Mesenchymal stem cell (in vitro differentiated cells and primary cell): ENCODE measurements around the gene SCUBE3.

Experiments used
- DNase-seq: peaks from one replicate; pipeline ENCODE4 v3.0.0-alpha.2; 2013
- H2AFZ ChIP-seq: one replicate; pipeline ENCODE4 v1.6.1; 2013; ENCODE audit warnings: low read depth, mild to moderate bottlenecking, control low read depth, inconsistent platforms, low read length, moderate library complexity
- H2AK5ac ChIP-seq: 2 replicates; pipeline ENCODE4 v1.6.1; 2013; ENCODE audit warnings: low read length, moderate library complexity, mild to moderate bottlenecking, inconsistent platforms; ENCODE audit not compliant: severe bottlenecking
- H2BK120ac ChIP-seq: one replicate; pipeline ENCODE4 v1.6.1; 2013; ENCODE audit warnings: low read depth, mild to moderate bottlenecking, inconsistent platforms, low read length, moderate library complexity
- H2BK12ac ChIP-seq, 2 experiments: one replicate each; pipeline ENCODE4 v1.6.1; 2013; ENCODE audit warnings: inconsistent platforms in 2 of 2, low read length in 2 of 2, mild to moderate bottlenecking in 2 of 2, moderate library complexity in 2 of 2, control low read depth in 1 of 2
- H2BK15ac ChIP-seq: one replicate; pipeline ENCODE4 v1.6.1; 2013; ENCODE audit warnings: mild to moderate bottlenecking, low read depth, inconsistent platforms; ENCODE audit not compliant: poor library complexity, severe bottlenecking
- H2BK5ac ChIP-seq: 2 replicates; pipeline ENCODE4 v1.6.1; 2013; ENCODE audit warnings: low read depth, mild to moderate bottlenecking, low read length, control low read depth, inconsistent platforms; ENCODE audit not compliant: poor library complexity, severe bottlenecking
- H3K14ac ChIP-seq, 2 experiments: one replicate each; pipeline ENCODE4 v1.6.1; 2013; ENCODE audit warnings: inconsistent platforms in 2 of 2, low read length in 2 of 2, control low read depth in 1 of 2, mild to moderate bottlenecking in 1 of 2, moderate library complexity in 1 of 2
- H3K18ac ChIP-seq, 2 experiments: one replicate each; pipeline ENCODE4 v1.6.1; 2013; ENCODE audit warnings: inconsistent platforms in 2 of 2, low read length in 2 of 2, control low read depth in 1 of 2, low read depth in 1 of 2, mild to moderate bottlenecking in 1 of 2
- H3K23ac ChIP-seq, 2 experiments: one replicate each; pipeline ENCODE4 v1.6.1; 2013; ENCODE audit warnings: inconsistent platforms in 2 of 2, low read length in 2 of 2, mild to moderate bottlenecking in 2 of 2, moderate library complexity in 2 of 2, control low read depth in 1 of 2
- H3K27ac ChIP-seq: 2 replicates; pipeline ENCODE4 v1.5.1; 2013; ENCODE audit warnings: mild to moderate bottlenecking, moderate library complexity, low read length, control low read depth, inconsistent platforms; ENCODE audit not compliant: poor library complexity, severe bottlenecking
- H3K27me3 ChIP-seq, 2 experiments: 2 replicates each; pipeline versions ENCODE4 v1.6.1 to v1.7.0; 2013; ENCODE audit warnings: low read length in 2 of 2, mild to moderate bottlenecking in 2 of 2, moderate library complexity in 2 of 2, control low read depth in 1 of 2, inconsistent platforms in 1 of 2; ENCODE audit not compliant: control insufficient read depth in 1 of 2, insufficient read depth in 1 of 2
- H3K36me3 ChIP-seq, 2 experiments: 2 replicates each; pipeline versions ENCODE4 v1.6.1 to v1.7.0; 2013; ENCODE audit warnings: low read length in 2 of 2, control low read depth in 1 of 2, inconsistent platforms in 1 of 2, low read depth in 1 of 2, mild to moderate bottlenecking in 1 of 2; ENCODE audit not compliant: insufficient read depth in 2 of 2, control insufficient read depth in 1 of 2
- H3K4ac ChIP-seq, 2 experiments: one replicate each; pipeline ENCODE4 v1.6.1; 2013; ENCODE audit warnings: inconsistent platforms in 2 of 2, low read length in 2 of 2, mild to moderate bottlenecking in 2 of 2, moderate library complexity in 2 of 2, control low read depth in 1 of 2, low read depth in 1 of 2
- H3K4me1 ChIP-seq: 2 replicates; pipeline ENCODE4 v1.6.1; 2013; ENCODE audit warnings: low read depth, low read length, control low read depth; ENCODE audit not compliant: control insufficient read depth, insufficient read depth
- H3K4me2 ChIP-seq: 2 replicates; pipeline ENCODE4 v1.6.1; 2013; ENCODE audit warnings: low read length, mild to moderate bottlenecking, inconsistent platforms; ENCODE audit not compliant: poor library complexity, severe bottlenecking
- H3K4me3 ChIP-seq, 2 experiments: 2 replicates each; pipeline versions ENCODE4 v1.5.1 to v1.7.0; 2013; ENCODE audit warnings: low read length in 2 of 2, mild to moderate bottlenecking in 2 of 2, control low read depth in 1 of 2, low read depth in 1 of 2; ENCODE audit not compliant: insufficient read depth in 1 of 2
- H3K79me1 ChIP-seq: replicated peaks from 2 replicates; pipeline ENCODE4 v1.6.1; 2013; ENCODE audit warnings: mild to moderate bottlenecking, control low read depth, low read length, inconsistent platforms; ENCODE audit not compliant: poor library complexity, severe bottlenecking
- H3K9ac ChIP-seq: 2 replicates; pipeline ENCODE4 v1.7.0; 2013; ENCODE audit warnings: mild to moderate bottlenecking, low read length, moderate library complexity
- H3K9me3 ChIP-seq: 2 replicates; pipeline ENCODE4 v1.7.0; 2013; ENCODE audit warnings: mild to moderate bottlenecking, low read length; ENCODE audit not compliant: control insufficient read depth
- H4K8ac ChIP-seq: one replicate; pipeline ENCODE4 v1.6.1; 2013; ENCODE audit warnings: inconsistent platforms, mild to moderate bottlenecking, low read length, moderate library complexity
- H4K91ac ChIP-seq: one replicate; pipeline ENCODE4 v1.6.1; 2013; ENCODE audit warnings: mild to moderate bottlenecking, low read length, inconsistent platforms
- WGBS: methylation state at CpG from one replicate; pipeline ENCODE4 v1.1.7; 2013; ENCODE audit warnings: mixed read lengths; 5-methylcytosine and 5-hydroxymethylcytosine counted together

The SCUBE3 gene

GRCh38 chr6:35260591-35261570 is 47.1 kb downstream of the SCUBE3 start:
- DNase-seq = no peak
- Histone ChIP-seq H3K4ac (no peak overlapping the region), H3K14ac (no peak overlapping the region), H3K4me3 (peak overlapping the region in 1 of 2 experiments; percentile 99), H4K8ac (peak overlapping the region; percentile 27), H3K4me1 (peaks cover 5% of the 10 kb centered on the region), H3K27ac (peak overlapping the region; percentile 18), H2BK15ac (no peak overlapping the region), H3K79me1 (peaks cover 23% of the 10 kb centered on the region), H2BK120ac (no peak overlapping the region), H3K36me3 (peaks cover 0 to 3% of the 10 kb centered on the region in 2 experiments), H3K23ac (no peak overlapping the region), H3K9ac (peak overlapping the region; percentile 98), H2BK12ac (peak overlapping the region in 1 of 2 experiments; percentile 62), H2BK5ac (no peak overlapping the region), H2AK5ac (no peak overlapping the region), H3K18ac (peak overlapping the region in 1 of 2 experiments; percentile 98), H3K27me3 (no peaks in the 10 kb centered on the region), H3K4me2 (peak overlapping the region; percentile 95), H2AFZ (no peak overlapping the region), H3K9me3 (no peaks in the 10 kb centered on the region), H4K91ac (peak overlapping the region; percentile 99)
- 90% methylated on average over 4 of the region's 6 CpGs for WGBS

DNA sequence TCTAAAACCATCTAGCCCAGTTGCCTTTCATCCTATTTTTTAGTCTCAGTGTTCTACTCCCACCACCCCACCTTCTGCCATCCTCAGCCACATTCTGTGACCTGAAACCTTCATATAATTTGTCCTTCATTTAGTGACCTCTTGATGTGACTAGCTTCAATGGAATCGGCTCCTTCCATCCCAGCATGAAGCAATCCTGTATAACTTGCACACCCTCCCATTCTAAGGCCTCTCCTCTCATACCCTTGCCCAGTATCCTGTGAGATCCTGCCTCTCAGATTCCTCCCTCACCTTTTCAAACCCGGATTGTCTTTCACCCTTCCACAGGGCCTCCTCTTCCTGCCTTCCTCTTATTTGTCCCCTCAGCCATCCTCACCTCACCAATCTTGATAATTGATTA is 48.8 kb downstream of the SCUBE3 start:
- H3K18ac ChIP-seq = no peak overlapping the region
- no peak overlapping the region for H3K4ac ChIP-seq
- no peak overlapping the region for H2BK5ac ChIP-seq
- peaks cover 0 to 2% of the 10 kb centered on the region in 2 experiments for H3K36me3 ChIP-seq
- H2AK5ac ChIP-seq = no peak overlapping the region
- H4K91ac ChIP-seq = no peak overlapping the region
- H3K27me3 ChIP-seq = no peaks in the 10 kb centered on the region
- no peaks in the 10 kb centered on the region for H3K9me3 ChIP-seq
- peak; percentile 39 for DNase-seq
- H3K14ac ChIP-seq = no peak overlapping the region
- no peak overlapping the region for H2BK15ac ChIP-seq
- peaks cover 5% of the 10 kb centered on the region for H3K4me1 ChIP-seq
- no peak overlapping the region for H4K8ac ChIP-seq
- 94% methylated on average over 1 of the region's 2 CpGs for WGBS
- H3K79me1 ChIP-seq = peaks cover 20% of the 10 kb centered on the region
- no peak overlapping the region for H3K4me2 ChIP-seq
- no peak overlapping the region for H3K9ac ChIP-seq
- H3K4me3 ChIP-seq = no peak overlapping the region
- no peak overlapping the region for H3K27ac ChIP-seq
- no peak overlapping the region for H2BK120ac ChIP-seq
- no peak overlapping the region for H3K23ac ChIP-seq
- no peak overlapping the region for H2AFZ ChIP-seq
- H2BK12ac ChIP-seq = no peak overlapping the region

DNA sequence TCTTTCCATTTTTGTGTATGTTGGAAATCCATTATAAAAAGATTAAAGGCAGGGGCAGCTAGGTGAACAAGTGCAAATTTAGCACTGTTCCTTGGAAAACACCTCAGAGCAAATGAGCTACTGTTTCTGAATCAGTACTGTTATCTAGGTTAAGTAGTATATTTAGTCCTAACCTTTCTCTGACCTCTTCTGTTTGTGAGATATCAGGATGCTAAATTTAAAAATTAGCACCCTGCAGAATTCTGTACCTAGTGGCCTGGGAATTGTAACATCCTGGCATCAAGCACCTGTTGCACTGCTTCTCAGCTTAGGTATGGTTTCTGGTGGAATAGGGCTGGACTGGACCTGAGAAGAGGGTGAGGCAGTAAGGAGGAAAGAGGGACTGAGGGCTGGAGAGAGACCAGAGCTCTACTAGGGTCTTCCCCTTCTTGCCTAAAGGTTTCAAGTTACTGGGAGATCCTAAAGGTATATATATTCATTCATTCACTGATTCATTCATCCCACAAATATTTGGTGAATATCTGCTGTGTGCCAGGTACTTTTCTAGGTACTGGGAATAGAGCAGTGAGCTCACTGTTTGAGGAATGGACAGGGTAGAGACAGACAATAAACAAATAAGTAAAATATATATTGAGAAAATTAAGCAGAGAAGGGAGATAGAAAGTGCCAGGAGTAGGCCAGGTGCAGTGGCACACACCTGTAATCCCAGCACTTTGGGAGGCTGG is 51.0 kb downstream of the SCUBE3 start:
- Histone ChIP-seq H3K9ac (no peak overlapping the region), H4K8ac (no peak overlapping the region), H2BK120ac (no peak overlapping the region), H3K4me3 (no peak overlapping the region), H3K27me3 (no peaks in the 10 kb centered on the region), H3K4me1 (peaks cover 5% of the 10 kb centered on the region), H3K79me1 (peaks cover 21% of the 10 kb centered on the region), H3K9me3 (no peaks in the 10 kb centered on the region), H3K23ac (no peak overlapping the region), H3K27ac (no peak overlapping the region), H2BK12ac (no peak overlapping the region), H2BK15ac (no peak overlapping the region), H3K18ac (no peak overlapping the region), H4K91ac (no peak overlapping the region), H3K4ac (no peak overlapping the region), H3K14ac (no peak overlapping the region), H2BK5ac (no peak overlapping the region), H2AFZ (no peak overlapping the region), H3K4me2 (no peak overlapping the region), H2AK5ac (no peak overlapping the region), H3K36me3 (peaks cover 2 to 3% of the 10 kb centered on the region in 2 experiments)
- DNase-seq = no peak

- Histone ChIP-seq H3K9ac (no peak overlapping the region), H3K27me3 (no peaks in the 10 kb centered on the region), H2BK5ac (no peak overlapping the region), H3K18ac (no peak overlapping the region), H2AK5ac (no peak overlapping the region), H4K8ac (no peak overlapping the region), H3K4me1 (peaks cover 1% of the 10 kb centered on the region), H2BK120ac (no peak overlapping the region), H3K23ac (no peak overlapping the region), H3K4ac (no peak overlapping the region), H2BK15ac (no peak overlapping the region), H3K36me3 (peaks cover 3% of the 10 kb centered on the region in 2 experiments), H2AFZ (no peak overlapping the region), H3K79me1 (peaks cover 20% of the 10 kb centered on the region), H3K4me2 (no peak overlapping the region), H3K14ac (no peak overlapping the region), H2BK12ac (no peak overlapping the region), H3K4me3 (no peak overlapping the region), H4K91ac (no peak overlapping the region), H3K9me3 (no peaks in the 10 kb centered on the region), H3K27ac (no peak overlapping the region)
- no peak for DNase-seq
- WGBS = 98% methylated on average over 2 of the region's 2 CpGs
Observed at GRCh38 chr6:35265523-35265922, 51.8 kb downstream of the SCUBE3 start.
